HCT116 (cell line): ENCODE data around the gene SLC19A1. TPM values are rescaled to one million over a fixed set of nuclear protein-coding genes. Genes with fewer than 3 reads are reported as not detected.

Source experiments
- ATAC-seq: fragments of 200-7000 bp; cut with Tn5 transposase; 2 replicates; pipeline ENCODE4 v1.9.1; 2020; ENCODE audit warnings: mild to moderate bottlenecking, moderate library complexity
- BruUV-seq: library from RNA; stranded (reverse); fragments of 400-500 nt; replicated peaks from 2 replicates; lab custom pipeline; 2021; lab: Mats Ljungman, UMichigan
- CTCF ChIA-PET: fragments of 300-600 bp; sonication (Branson Sonifier 250); formaldehyde crosslinking; loops from one replicate; lab custom pipeline; 2021; ENCODE audit warnings: antibody characterized with exemption; lab: Charles Lee
- POLR2A ChIA-PET: fragments of 300-600, 350-600 bp; sonication (Branson Sonifier 250); formaldehyde crosslinking; loops from one replicate; lab custom pipeline; 2021; ENCODE audit warnings: antibody characterized with exemption; lab: Charles Lee
- RAD21 ChIA-PET, 2 experiments: fragments of 300-600 bp; sonication (Branson Sonifier 250); formaldehyde crosslinking; loops; one replicate each; lab custom pipeline; 2023; ENCODE audit warnings: low total read pairs in 2 of 2; ENCODE audit not compliant: uncharacterized antibody in 2 of 2, unreplicated experiment in 2 of 2, low non-redundant PET in 1 of 2; lab: Charles Lee
- DNase-seq: peaks from one replicate; pipeline ENCODE4 v3.0.0-alpha.2; 2010; ENCODE audit warnings: low read depth, low spot score
- H2AFZ ChIP-seq: fragments of 200-600 bp; shearing (Covaris generic), sonication (generic); 2 replicates; pipeline ENCODE4 v1.6.1; 2017; ENCODE audit warnings: low read depth, mixed run types, mixed read lengths, antibody characterized with exemption, low read length; ENCODE audit not compliant: poor library complexity, severe bottlenecking
- H3K27ac ChIP-seq: 2 replicates; pipeline ENCODE4 v1.5.1; 2012; ENCODE audit warnings: low read depth, low read length
- H3K27me3 ChIP-seq: fragments of 200-600 bp; sonication (generic); 2 replicates; pipeline ENCODE4 v1.6.1; 2016; ENCODE audit warnings: mixed run types, low read length, mixed read lengths; ENCODE audit not compliant: insufficient read depth
- H3K36me3 ChIP-seq, 2 experiments: fragments of 200-500 bp in 1 of 2; fragments of 200-600 bp in 1 of 2; sonication (Bioruptor generic) in 1 of 2; sonication (generic) in 1 of 2; 2 replicates each; pipeline versions ENCODE4 v1.5.1 to v1.6.1; 2014 to 2016; ENCODE audit warnings: low read length in 2 of 2, inconsistent platforms in 1 of 2, mixed read lengths in 1 of 2, mixed run types in 1 of 2; ENCODE audit not compliant: insufficient read depth in 2 of 2, control insufficient read depth in 1 of 2
- H3K4me1 ChIP-seq, 2 experiments: fragments of 200-600 bp in 1 of 2; sonication (generic) in 1 of 2; 2 replicates each; pipeline versions ENCODE4 v1.5.1 to v1.6.1; 2012 to 2017; ENCODE audit warnings: low read length in 2 of 2, inconsistent platforms in 1 of 2, mild to moderate bottlenecking in 1 of 2, mixed read lengths in 1 of 2, mixed run types in 1 of 2, moderate library complexity in 1 of 2; ENCODE audit not compliant: insufficient read depth in 2 of 2, control insufficient read depth in 1 of 2
- H3K4me2 ChIP-seq: fragments of 200-600 bp; sonication (generic); 2 replicates; pipeline ENCODE4 v1.6.1; 2017; ENCODE audit warnings: mixed run types, low read length, mixed read lengths
- H3K4me3 ChIP-seq, 2 experiments: fragments of 200-600 bp in 1 of 2; sonication (generic) in 1 of 2; replicated peaks in 1 of 2; 2 replicates each; pipeline ENCODE4 v1.5.1; 2011 to 2016; ENCODE audit warnings: low read length in 2 of 2, control low read depth in 1 of 2, low read depth in 1 of 2, mild to moderate bottlenecking in 1 of 2, mixed read lengths in 1 of 2, mixed run types in 1 of 2
- H3K79me2 ChIP-seq: fragments of 200-600 bp; sonication (generic); 2 replicates; pipeline ENCODE4 v1.6.1; 2017; ENCODE audit warnings: mild to moderate bottlenecking, mixed run types, low read length, moderate library complexity, mixed read lengths; ENCODE audit not compliant: insufficient read depth
- H3K9ac ChIP-seq: fragments of 200-600 bp; sonication (generic); 2 replicates; pipeline ENCODE4 v1.6.1; 2016; ENCODE audit warnings: low read length, mixed read lengths
- H3K9me2 ChIP-seq: fragments of 200-600 bp; sonication (generic), shearing (Covaris generic); 2 replicates; pipeline ENCODE4 v1.6.1; 2017; ENCODE audit warnings: mixed run types, mild to moderate bottlenecking, moderate library complexity; ENCODE audit not compliant: insufficient read depth
- H3K9me3 ChIP-seq, 2 experiments: fragments of 200-500 bp in 1 of 2; fragments of 200-600 bp in 1 of 2; sonication (Bioruptor generic) in 1 of 2; sonication (generic) in 1 of 2; 2 replicates each; pipeline ENCODE4 v1.6.1; 2014 to 2017; ENCODE audit warnings: low read length in 2 of 2, mixed read lengths in 2 of 2, inconsistent platforms in 1 of 2, low read depth in 1 of 2, mild to moderate bottlenecking in 1 of 2, mixed run types in 1 of 2, moderate library complexity in 1 of 2; ENCODE audit not compliant: control insufficient read depth in 1 of 2, insufficient read depth in 1 of 2
- H4K20me1 ChIP-seq: fragments of 200-600 bp; sonication (generic), shearing (Covaris generic); 2 replicates; pipeline ENCODE4 v1.6.1; 2017; ENCODE audit warnings: mixed run types, mild to moderate bottlenecking, moderate library complexity; ENCODE audit not compliant: insufficient read depth
- ATF3 ChIP-seq: IDR thresholded peaks from 2 replicates; pipeline ENCODE4 v1.6.1; 2012
- CBX3 ChIP-seq: IDR thresholded peaks from 2 replicates; pipeline ENCODE4 v1.6.1; 2012; ENCODE audit warnings: low read depth
- CEBPB ChIP-seq: IDR thresholded peaks from 2 replicates; pipeline ENCODE4 v1.6.1; 2012; ENCODE audit warnings: low read depth
- ELF1 ChIP-seq: IDR thresholded peaks from 2 replicates; pipeline ENCODE4 v1.6.1; 2012; ENCODE audit warnings: low read depth, borderline replicate concordance
- EZH2 ChIP-seq: fragments of 200-600 bp; sonication (generic); IDR thresholded peaks from 2 replicates; pipeline ENCODE4 v1.6.1; 2017; ENCODE audit warnings: antibody characterized with exemption, mixed run types
- EZH2phosphoT487 ChIP-seq: fragments of 200-600 bp; IDR thresholded peaks from 2 replicates; pipeline ENCODE4 v1.6.1; 2018; ENCODE audit warnings: antibody characterized with exemption, borderline replicate concordance
- JUND ChIP-seq: IDR thresholded peaks from 2 replicates; pipeline ENCODE4 v1.6.1; 2012
- POLR2AphosphoS5 ChIP-seq: IDR thresholded peaks from 2 replicates; pipeline ENCODE4 v1.6.1; 2011; ENCODE audit warnings: mild to moderate bottlenecking, low read depth, low read length, moderate library complexity
- RAD21 ChIP-seq: IDR thresholded peaks from 2 replicates; pipeline ENCODE4 v1.6.1; 2012; ENCODE audit warnings: low read depth, mild to moderate bottlenecking
- SIN3A ChIP-seq: IDR thresholded peaks from 2 replicates; pipeline ENCODE4 v1.6.1; 2012; ENCODE audit warnings: low read depth
- SP1 ChIP-seq: IDR thresholded peaks from 2 replicates; pipeline ENCODE4 v1.6.1; 2012; ENCODE audit warnings: low read depth
- SRF ChIP-seq: IDR thresholded peaks from 2 replicates; pipeline ENCODE4 v1.6.1; 2012; ENCODE audit warnings: low read depth
- TCF7L2 ChIP-seq: IDR thresholded peaks from 2 replicates; pipeline ENCODE4 v1.7.0; 2011; ENCODE audit warnings: borderline replicate concordance, inconsistent platforms; ENCODE audit not compliant: insufficient read depth, insufficient read length; ENCODE audit errors: extremely low read depth
- ZFX ChIP-seq: fragments of 450-650 bp; IDR thresholded peaks from 2 replicates; pipeline ENCODE4 v1.6.1; 2017
- ZNF274 ChIP-seq: fragments of 200-500 bp; sonication (Bioruptor generic); IDR thresholded peaks from 2 replicates; pipeline ENCODE4 v1.6.1; 2014; ENCODE audit warnings: mild to moderate bottlenecking, low read depth, low read length, inconsistent platforms
- intact Hi-C: fragments of 100-400 bp; cut with micrococcal nuclease; formaldehyde crosslinking; loops from 2 replicates; pipeline ENCODE4 v1.10.0; 2022
- total RNA-seq: library from RNA; stranded (reverse); gene quantifications from one replicate; pipeline ENCODE4 v1.2.1, GENCODE V29; 2021; ENCODE audit not compliant: unreplicated experiment
- TF ChIP-seq, protein P1 (sequence below), 3 experiments: fragments of 200-600 bp in 1 of 3; sonication (generic) in 1 of 3; IDR thresholded peaks in 2 of 3; conservative IDR thresholded peaks in 1 of 3; 2 replicates each; pipeline ENCODE4 v1.5.1; 2012 to 2017; ENCODE audit warnings: low read depth in 2 of 3, low read length in 2 of 3, antibody characterized with exemption in 1 of 3, borderline replicate concordance in 1 of 3, control low read depth in 1 of 3, mild to moderate bottlenecking in 1 of 3, mixed read lengths in 1 of 3, mixed run types in 1 of 3, moderate library complexity in 1 of 3; ENCODE audit not compliant: insufficient read depth in 1 of 3
- TF ChIP-seq, protein P2 (sequence below): IDR thresholded peaks from 2 replicates; pipeline ENCODE4 v1.6.1; 2012; ENCODE audit warnings: low read depth
- TF ChIP-seq, protein P3 (sequence below): IDR thresholded peaks from 2 replicates; pipeline ENCODE4 v1.6.1; 2012

SLC19A1 gene
- total RNA-seq, 1 experiment from 2014 or later = 50.2 TPM

DNA sequence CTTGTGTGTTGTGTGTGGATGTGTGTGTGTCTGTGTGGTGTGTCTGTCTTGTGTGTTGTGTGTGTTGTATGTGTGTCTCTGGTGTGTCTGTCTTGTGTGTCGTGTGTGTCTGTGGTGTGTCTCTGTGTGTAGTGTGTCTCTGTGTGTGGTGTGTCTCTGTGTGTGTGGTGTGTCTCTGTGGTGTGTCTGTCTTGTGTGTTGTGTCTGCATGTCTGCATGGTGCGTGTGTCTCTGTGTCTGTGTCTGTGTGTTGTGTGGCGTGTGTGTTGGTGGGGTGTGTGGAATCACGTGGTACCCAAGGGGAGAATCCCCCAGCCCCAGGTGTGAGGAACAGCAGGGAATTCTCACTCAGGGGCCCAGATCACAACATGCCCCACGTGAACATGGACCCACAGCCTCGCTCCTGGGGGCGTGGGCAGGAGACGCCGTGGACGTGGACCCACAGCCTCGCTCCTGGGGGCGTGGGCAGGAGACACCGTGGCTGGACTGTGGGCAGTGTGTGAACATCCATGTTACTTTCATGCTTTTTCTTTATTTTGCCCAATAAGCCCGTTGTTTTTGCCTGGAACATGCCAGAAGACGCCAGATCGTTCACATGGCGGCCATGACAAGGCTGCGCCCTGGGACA lies 67.8 kb downstream of the SLC19A1 start:
- Histone ChIP-seq H3K4me1 (peaks cover 5 to 13% of the 10 kb centered on the region in 2 experiments; a peak in 3 of 4 replicates), H3K9me2 (no peaks in the 10 kb centered on the region), H3K4me3 (no peak overlapping the region), H2AFZ (no peak overlapping the region), H3K79me2 (peaks cover 4% of the 10 kb centered on the region; the same call in 1 of the 2 replicates), H3K27me3 (no peaks in the 10 kb centered on the region), H3K36me3 (peaks cover 0 to 17% of the 10 kb centered on the region in 2 experiments; a peak in 1 of 4 replicates), H4K20me1 (no peaks in the 10 kb centered on the region), H3K9ac (no peak overlapping the region), H3K9me3 (no peaks in the 10 kb centered on the region), H3K4me2 (no peak overlapping the region), H3K27ac (peak overlapping the region; percentile 10; the same call in 1 of the 2 replicates)
- ChIA-PET RAD21 (no interaction called here), POLR2A (no interaction called here), CTCF (no interaction called here)
- ATAC-seq (no peak), DNase-seq (no peak)
- BruUV-seq = no TSS peak
- intact Hi-C loops = loop anchor here (10.0 kb wide), 1 partner anchor 350 kb away; no protein-coding TSS in a partner anchor
- TF ChIP-seq EZH2phosphoT487 (no peak), POLR2AphosphoS5 (no peak), SIN3A (no peak), ZFX (no peak), ELF1 (no peak), RAD21 (no peak), CEBPB (no peak), CBX3 (no peak), SP1 (no peak), SRF (no peak), ATF3 (no peak), EZH2 (no peak), TCF7L2 (no peak), JUND (no peak), ZNF274 (no peak)
- TF ChIP-seq, protein P1, sequence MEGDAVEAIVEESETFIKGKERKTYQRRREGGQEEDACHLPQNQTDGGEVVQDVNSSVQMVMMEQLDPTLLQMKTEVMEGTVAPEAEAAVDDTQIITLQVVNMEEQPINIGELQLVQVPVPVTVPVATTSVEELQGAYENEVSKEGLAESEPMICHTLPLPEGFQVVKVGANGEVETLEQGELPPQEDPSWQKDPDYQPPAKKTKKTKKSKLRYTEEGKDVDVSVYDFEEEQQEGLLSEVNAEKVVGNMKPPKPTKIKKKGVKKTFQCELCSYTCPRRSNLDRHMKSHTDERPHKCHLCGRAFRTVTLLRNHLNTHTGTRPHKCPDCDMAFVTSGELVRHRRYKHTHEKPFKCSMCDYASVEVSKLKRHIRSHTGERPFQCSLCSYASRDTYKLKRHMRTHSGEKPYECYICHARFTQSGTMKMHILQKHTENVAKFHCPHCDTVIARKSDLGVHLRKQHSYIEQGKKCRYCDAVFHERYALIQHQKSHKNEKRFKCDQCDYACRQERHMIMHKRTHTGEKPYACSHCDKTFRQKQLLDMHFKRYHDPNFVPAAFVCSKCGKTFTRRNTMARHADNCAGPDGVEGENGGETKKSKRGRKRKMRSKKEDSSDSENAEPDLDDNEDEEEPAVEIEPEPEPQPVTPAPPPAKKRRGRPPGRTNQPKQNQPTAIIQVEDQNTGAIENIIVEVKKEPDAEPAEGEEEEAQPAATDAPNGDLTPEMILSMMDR (IDR thresholded peaks at IDR 0.05 in 2 of 3, conservative IDR thresholded peaks at IDR 0.05 in 1 of 3; ENCODE audit: borderline replicate concordance in 1 of 3, insufficient read depth in 1 of 3, low read depth in 2 of 3, low read length in 2 of 3) = no peak
- TF ChIP-seq, protein P2, sequence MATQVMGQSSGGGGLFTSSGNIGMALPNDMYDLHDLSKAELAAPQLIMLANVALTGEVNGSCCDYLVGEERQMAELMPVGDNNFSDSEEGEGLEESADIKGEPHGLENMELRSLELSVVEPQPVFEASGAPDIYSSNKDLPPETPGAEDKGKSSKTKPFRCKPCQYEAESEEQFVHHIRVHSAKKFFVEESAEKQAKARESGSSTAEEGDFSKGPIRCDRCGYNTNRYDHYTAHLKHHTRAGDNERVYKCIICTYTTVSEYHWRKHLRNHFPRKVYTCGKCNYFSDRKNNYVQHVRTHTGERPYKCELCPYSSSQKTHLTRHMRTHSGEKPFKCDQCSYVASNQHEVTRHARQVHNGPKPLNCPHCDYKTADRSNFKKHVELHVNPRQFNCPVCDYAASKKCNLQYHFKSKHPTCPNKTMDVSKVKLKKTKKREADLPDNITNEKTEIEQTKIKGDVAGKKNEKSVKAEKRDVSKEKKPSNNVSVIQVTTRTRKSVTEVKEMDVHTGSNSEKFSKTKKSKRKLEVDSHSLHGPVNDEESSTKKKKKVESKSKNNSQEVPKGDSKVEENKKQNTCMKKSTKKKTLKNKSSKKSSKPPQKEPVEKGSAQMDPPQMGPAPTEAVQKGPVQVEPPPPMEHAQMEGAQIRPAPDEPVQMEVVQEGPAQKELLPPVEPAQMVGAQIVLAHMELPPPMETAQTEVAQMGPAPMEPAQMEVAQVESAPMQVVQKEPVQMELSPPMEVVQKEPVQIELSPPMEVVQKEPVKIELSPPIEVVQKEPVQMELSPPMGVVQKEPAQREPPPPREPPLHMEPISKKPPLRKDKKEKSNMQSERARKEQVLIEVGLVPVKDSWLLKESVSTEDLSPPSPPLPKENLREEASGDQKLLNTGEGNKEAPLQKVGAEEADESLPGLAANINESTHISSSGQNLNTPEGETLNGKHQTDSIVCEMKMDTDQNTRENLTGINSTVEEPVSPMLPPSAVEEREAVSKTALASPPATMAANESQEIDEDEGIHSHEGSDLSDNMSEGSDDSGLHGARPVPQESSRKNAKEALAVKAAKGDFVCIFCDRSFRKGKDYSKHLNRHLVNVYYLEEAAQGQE = no peak
- TF ChIP-seq, protein P3, sequence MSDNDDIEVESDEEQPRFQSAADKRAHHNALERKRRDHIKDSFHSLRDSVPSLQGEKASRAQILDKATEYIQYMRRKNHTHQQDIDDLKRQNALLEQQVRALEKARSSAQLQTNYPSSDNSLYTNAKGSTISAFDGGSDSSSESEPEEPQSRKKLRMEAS = no peak
